Right hindlimb (tissue), 1 donor: ENCODE results near the gene TRAFD1.
A peak's percentile ranks its signal among the peaks of the same experiment; 100 is the strongest.
"Not testable (repeated sequence)": the region's sequence is repeated elsewhere in the genome, so short reads cannot be mapped to it uniquely, and the experiment has no call there.

Experiments
- DNase-seq: peaks from one replicate; pipeline ENCODE4 v3.0.0-alpha.2; 2018

Gene TRAFD1

GRCh38 chr12:112115259-112116045 lies 9.9 kb upstream of the TRAFD1 start:
- DNase-seq: no peak

GRCh38 chr12:112116232-112117060 lies 8.9 kb upstream of the TRAFD1 start:
- peak; percentile 33 for DNase-seq

- no peak for DNase-seq
These were observed 7.7 kb upstream of the TRAFD1 start for GRCh38 chr12:112117685-112118084.

GRCh38 chr12:112121780-112122565 lies 3.4 kb upstream of the TRAFD1 start:
- DNase-seq: peak; percentile 88

GRCh38 chr12:112122823-112123690 lies 2.3 kb upstream of the TRAFD1 start:
- no peak for DNase-seq

GRCh38 chr12:112124918-112125249 lies 476 bp upstream of the TRAFD1 start:
- DNase-seq: no peak

- no peak for DNase-seq
These were observed 659 bp downstream of the TRAFD1 start for GRCh38 chr12:112126000-112126438.

GRCh38 chr12:112126911-112127310 lies 1.6 kb downstream of the TRAFD1 start:
- DNase-seq: no peak

GRCh38 chr12:112130441-112130998 lies 5.2 kb downstream of the TRAFD1 start:
- DNase-seq: no peak

GRCh38 chr12:112131686-112132085 lies 6.3 kb downstream of the TRAFD1 start:
- DNase-seq: no peak

GRCh38 chr12:112133418-112133817 lies 8.1 kb downstream of the TRAFD1 start:
- no peak for DNase-seq

GRCh38 chr12:112134731-112135130 lies 9.4 kb downstream of the TRAFD1 start:
- no peak for DNase-seq

GRCh38 chr12:112140728-112141127 lies 15.4 kb downstream of the TRAFD1 start:
- no peak for DNase-seq

GRCh38 chr12:112146123-112146522 lies 20.8 kb downstream of the TRAFD1 start:
- no peak for DNase-seq

- no peak for DNase-seq
These were observed 22.7 kb downstream of the TRAFD1 start for GRCh38 chr12:112148031-112148513.

GRCh38 chr12:112149596-112149995 lies 24.2 kb downstream of the TRAFD1 start:
- no peak for DNase-seq

GRCh38 chr12:112151766-112152541 lies 26.6 kb downstream of the TRAFD1 start:
- DNase-seq: no peak

GRCh38 chr12:112153181-112153892 lies 28.0 kb downstream of the TRAFD1 start:
- DNase-seq: no peak

- no peak for DNase-seq
These were observed 28.5 kb downstream of the TRAFD1 start for GRCh38 chr12:112153893-112154219.

GRCh38 chr12:112158461-112159145 lies 33.2 kb downstream of the TRAFD1 start:
- DNase-seq: not testable (repeated sequence)
